ENCODE results near the gene IL3RA. TPM values are rescaled to one million over a fixed set of nuclear protein-coding genes. Genes with fewer than 3 reads are reported as not detected.

The IL3RA gene
- 0.25 TPM in 1 of 2 replicates, not detected in the other for total RNA-seq

DNA sequence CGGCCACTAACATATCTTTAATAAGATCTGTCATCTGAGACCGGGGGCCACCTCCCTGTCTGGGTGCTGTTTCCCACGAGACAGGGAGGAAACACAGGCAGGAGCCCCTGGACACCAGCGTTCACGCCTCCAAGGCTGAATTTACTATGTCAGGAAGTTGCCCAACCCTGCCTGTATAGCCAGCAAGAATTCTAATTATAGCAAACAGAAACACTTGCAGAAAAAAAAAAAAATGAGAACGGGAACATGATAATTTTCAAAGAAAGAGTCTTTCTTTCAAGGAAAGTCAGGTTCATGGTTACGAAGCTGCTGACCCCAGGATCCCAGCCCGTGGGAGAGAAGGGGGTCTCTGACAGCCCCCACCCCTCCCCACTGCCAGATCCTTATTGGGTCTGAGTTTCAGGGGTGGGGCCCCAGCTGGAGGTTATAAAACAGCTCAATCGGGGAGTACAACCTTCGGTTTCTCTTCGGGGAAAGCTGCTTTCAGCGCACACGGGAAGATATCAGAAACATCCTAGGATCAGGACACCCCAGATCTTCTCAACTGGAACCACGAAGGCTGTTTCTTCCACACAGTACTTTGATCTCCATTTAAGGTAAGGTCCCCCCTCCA lies at the start of gene IL3RA:
IL3RA (plus strand) TSS at position 455 of the 613 bp plus-strand sequence. CDS start 4,981 bp downstream, outside the sequence.

DNA sequence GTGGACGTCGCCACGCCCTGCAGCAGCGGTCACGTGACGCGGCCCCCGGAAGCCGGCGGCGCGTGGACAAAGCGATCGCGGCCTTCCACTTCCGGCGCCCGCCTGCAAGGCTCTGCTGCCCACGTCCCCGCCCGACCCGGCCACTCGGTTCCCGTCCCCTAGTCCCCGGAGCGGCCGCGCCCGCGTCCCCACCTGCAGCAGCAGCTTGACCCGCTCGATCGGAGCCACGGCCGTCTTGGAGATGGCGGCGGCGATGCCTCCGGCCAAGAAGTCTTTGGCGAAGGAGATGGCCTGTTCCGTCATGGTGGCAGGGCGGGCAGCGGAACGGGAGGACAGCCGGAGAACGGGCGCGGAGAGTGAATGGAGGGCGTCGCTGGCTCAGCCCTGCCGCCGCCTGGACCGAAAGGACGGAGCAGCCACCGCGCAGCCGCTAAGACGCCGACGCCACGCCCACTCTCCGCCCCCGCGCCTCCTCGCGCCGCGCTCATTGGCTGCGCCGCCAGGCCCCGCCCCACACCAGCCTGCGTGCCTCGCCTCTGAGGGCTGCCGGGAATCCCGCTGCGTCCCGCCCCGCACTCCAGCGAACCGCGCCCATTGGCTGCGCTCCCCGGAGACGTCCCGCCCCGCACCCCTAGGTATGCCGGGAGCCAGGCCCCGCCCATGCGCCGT lies 55.3 kb downstream of the IL3RA start, which contains the start of gene SLC25A6:
SLC25A6 (minus strand) TSS at position 407 of the 669 bp plus-strand sequence; CDS start at position 303, 104 bp downstream.

Other genes starting within 250 kb of the IL3RA start
- gene CRLF2, start 124.1 kb upstream of the IL3RA start, total RNA-seq, result not detected in 2 replicates
- under 0.01 TPM in 1 of 2 replicates, not detected in the other for gene CSF2RA, start 68.0 kb upstream of the IL3RA start, total RNA-seq
- gene SLC25A6, start 55.3 kb downstream of the IL3RA start, total RNA-seq, result 345 and 472 TPM in 2 replicates
- gene ASMTL, start 116.1 kb downstream of the IL3RA start, total RNA-seq, result 20.0 and 35.1 TPM in 2 replicates
- not detected in 2 replicates for gene P2RY8, start 200.4 kb downstream of the IL3RA start, total RNA-seq

All from mesangial cell (primary cell).